H9 (cell line): Measurements from ENCODE around the gene SCRN2. TPM values are rescaled to one million over a fixed set of nuclear protein-coding genes. Genes with fewer than 3 reads are reported as not detected.

Source experiments
- DNase-seq: peaks from one replicate; pipeline ENCODE4 v3.0.0-alpha.2; 2017
- H2AFZ ChIP-seq: one replicate; pipeline ENCODE4 v1.6.1; 2013; ENCODE audit warnings: mild to moderate bottlenecking, low read length, control low read depth, moderate library complexity
- H2AK5ac ChIP-seq: 2 replicates; pipeline ENCODE4 v1.6.1; 2013; ENCODE audit warnings: low read length, control low read depth, mixed read lengths; ENCODE audit not compliant: insufficient read length
- H2BK120ac ChIP-seq: one replicate; pipeline ENCODE4 v1.6.1; 2013; ENCODE audit warnings: low read depth, mild to moderate bottlenecking, low read length, control low read depth, inconsistent platforms; ENCODE audit not compliant: poor library complexity, severe bottlenecking
- H2BK12ac ChIP-seq: 2 replicates; pipeline ENCODE4 v1.6.1; 2013; ENCODE audit warnings: low read length, control low read depth, mixed read lengths, low read depth; ENCODE audit not compliant: insufficient read length
- H2BK15ac ChIP-seq: 2 replicates; pipeline ENCODE4 v1.6.1; 2013; ENCODE audit warnings: low read depth, low read length, control low read depth
- H2BK20ac ChIP-seq: one replicate; pipeline ENCODE4 v1.6.1; 2013; ENCODE audit warnings: low read depth, mild to moderate bottlenecking, low read length, control low read depth, inconsistent platforms; ENCODE audit not compliant: poor library complexity, severe bottlenecking
- H2BK5ac ChIP-seq: 2 replicates; pipeline ENCODE4 v1.6.1; 2013; ENCODE audit warnings: low read length, control low read depth, mixed read lengths; ENCODE audit not compliant: insufficient read length
- H3K14ac ChIP-seq: 2 replicates; pipeline ENCODE4 v1.6.1; 2013; ENCODE audit warnings: low read length, control low read depth; ENCODE audit not compliant: insufficient read depth
- H3K18ac ChIP-seq: 2 replicates; pipeline ENCODE4 v1.6.1; 2013; ENCODE audit warnings: low read depth, mild to moderate bottlenecking, mixed read lengths, low read length, control low read depth; ENCODE audit not compliant: insufficient read length
- H3K23ac ChIP-seq: 2 replicates; pipeline ENCODE4 v1.6.1; 2013; ENCODE audit warnings: low read length, control low read depth, mixed read lengths, low read depth; ENCODE audit not compliant: insufficient read length
- H3K23me2 ChIP-seq: 2 replicates; pipeline ENCODE4 v1.6.1; 2013; ENCODE audit warnings: low read depth, mild to moderate bottlenecking, mixed read lengths, low read length, control low read depth; ENCODE audit not compliant: insufficient read length, poor library complexity, severe bottlenecking
- H3K27ac ChIP-seq: 2 replicates; pipeline ENCODE4 v1.5.1; 2013; ENCODE audit warnings: low read length, control low read depth, mixed read lengths, low read depth; ENCODE audit not compliant: insufficient read length
- H3K27me3 ChIP-seq: 2 replicates; pipeline ENCODE4 v1.6.1; 2013; ENCODE audit warnings: low read length, control low read depth, inconsistent platforms; ENCODE audit not compliant: insufficient read depth
- H3K4ac ChIP-seq: 2 replicates; pipeline ENCODE4 v1.6.1; 2013; ENCODE audit warnings: low read depth, mild to moderate bottlenecking, control low read depth, inconsistent platforms, low read length, moderate library complexity
- H3K4me1 ChIP-seq: 2 replicates; pipeline ENCODE4 v1.6.1; 2013; ENCODE audit warnings: low read length, control low read depth, inconsistent platforms; ENCODE audit not compliant: insufficient read depth
- H3K4me2 ChIP-seq: 2 replicates; pipeline ENCODE4 v1.6.1; 2013; ENCODE audit warnings: low read length, control low read depth, mixed read lengths; ENCODE audit not compliant: insufficient read length, insufficient read depth
- H3K56ac ChIP-seq: 2 replicates; pipeline ENCODE4 v1.6.1; 2013; ENCODE audit warnings: low read depth, mild to moderate bottlenecking, mixed read lengths, low read length, control low read depth; ENCODE audit not compliant: insufficient read length
- H3K79me1 ChIP-seq: 2 replicates; pipeline ENCODE4 v1.6.1; 2013; ENCODE audit warnings: low read depth, mild to moderate bottlenecking, moderate library complexity, low read length, control low read depth, inconsistent platforms; ENCODE audit not compliant: insufficient read depth, poor library complexity, severe bottlenecking
- H3K79me2 ChIP-seq: 2 replicates; pipeline ENCODE4 v1.6.1; 2013; ENCODE audit warnings: low read length, control low read depth, inconsistent platforms; ENCODE audit not compliant: insufficient read depth
- H3K9ac ChIP-seq: 2 replicates; pipeline ENCODE4 v1.6.1; 2013; ENCODE audit warnings: low read length, control low read depth, mixed read lengths; ENCODE audit not compliant: insufficient read length; ENCODE audit errors: extremely low read depth
- H3K9me3 ChIP-seq: one replicate; pipeline ENCODE4 v1.6.1; 2013; ENCODE audit warnings: low read depth, low read length, inconsistent platforms; ENCODE audit not compliant: control insufficient read depth
- H3T11ph ChIP-seq: one replicate; pipeline ENCODE4 v1.6.1; 2013; ENCODE audit warnings: mild to moderate bottlenecking, low read length, control low read depth, inconsistent platforms
- H4K20me1 ChIP-seq: one replicate; pipeline ENCODE4 v1.6.1; 2013; ENCODE audit not compliant: control insufficient read depth, insufficient read length, insufficient read depth
- H4K5ac ChIP-seq: 2 replicates; pipeline ENCODE4 v1.6.1; 2013; ENCODE audit warnings: low read depth, mild to moderate bottlenecking, mixed read lengths, low read length, control low read depth; ENCODE audit not compliant: insufficient read length
- H4K8ac ChIP-seq: replicated peaks from 2 replicates; pipeline ENCODE4 v1.6.1; 2013; ENCODE audit warnings: low read length, control low read depth, mixed read lengths, low read depth; ENCODE audit not compliant: insufficient read length
- H4K91ac ChIP-seq: 2 replicates; pipeline ENCODE4 v1.6.1; 2013; ENCODE audit warnings: low read depth, mild to moderate bottlenecking, moderate library complexity, mixed read lengths, low read length, control low read depth; ENCODE audit not compliant: insufficient read length
- H3K27ac Mint-ChIP-seq, 3 experiments: 2 replicates in 2 of 3; 3 replicates in 1 of 3; pipeline ENCODE4 v1.8.0; 2020 to 2021; ENCODE audit warnings: mixed read lengths in 3 of 3, mild to moderate bottlenecking in 1 of 3, moderate library complexity in 1 of 3
- H3K27me3 Mint-ChIP-seq: 2 replicates; pipeline ENCODE4 v1.8.0; 2021; ENCODE audit warnings: low read depth, mild to moderate bottlenecking, moderate library complexity, mixed read lengths
- H3K36me3 Mint-ChIP-seq, 3 experiments: 2 replicates in 2 of 3; 3 replicates in 1 of 3; pipeline ENCODE4 v1.8.0; 2020 to 2021; ENCODE audit warnings: low read depth in 3 of 3, mixed read lengths in 3 of 3; ENCODE audit not compliant: insufficient read depth in 1 of 3
- H3K4me1 Mint-ChIP-seq, 2 experiments: 2 replicates each; pipeline ENCODE4 v1.8.0; 2020; ENCODE audit warnings: mixed read lengths in 2 of 2
- H3K4me3 Mint-ChIP-seq, 2 experiments: 2 replicates in 1 of 2; 3 replicates in 1 of 2; pipeline ENCODE4 v1.8.0; 2020 to 2021; ENCODE audit warnings: mild to moderate bottlenecking in 2 of 2, mixed read lengths in 2 of 2, moderate library complexity in 1 of 2
- H3K9me3 Mint-ChIP-seq, 2 experiments: 2 replicates in 1 of 2; 3 replicates in 1 of 2; pipeline ENCODE4 v1.8.0; 2020; ENCODE audit warnings: mild to moderate bottlenecking in 2 of 2, mixed read lengths in 2 of 2, moderate library complexity in 1 of 2
- WGBS: extraction: QIAGEN DNeasy Blood & Tissue Kit; methylation state at CpG from one replicate; pipeline ENCODE4 v1.1.7; 2013; ENCODE audit warnings: missing lambda C conversion rate, low lambda C conversion rate, mixed read lengths; ENCODE audit not compliant: insufficient read length; ENCODE audit errors: extremely low coverage; 5-methylcytosine and 5-hydroxymethylcytosine counted together
- total RNA-seq: library from RNA; stranded (reverse); gene quantifications from 2 replicates; pipeline ENCODE4 v1.2.1, GENCODE V29; 2021
- TF ChIP-seq, protein P1 (sequence below): fragments of 200-600 bp; sonication (generic); conservative IDR thresholded peaks from 3 replicates; pipeline ENCODE4 v1.8.0; 2021; ENCODE audit warnings: antibody characterized with exemption, mild to moderate bottlenecking

The SCRN2 gene
- total RNA-seq, 1 experiment from 2014 or later = 34.0 TPM

GRCh38 chr17:47866941-47867340 is 25.9 kb upstream of the SCRN2 start:
- Histone ChIP-seq H3T11ph (no peak overlapping the region), H3K9me3 (no peaks in the 10 kb centered on the region), H3K4me2 (no peak overlapping the region), H4K20me1 (no peaks in the 10 kb centered on the region), H3K18ac (no peak overlapping the region), H2AK5ac (no peak overlapping the region), H3K4ac (no peak overlapping the region), H3K14ac (no peak overlapping the region), H2BK15ac (no peak overlapping the region), H2AFZ (no peak overlapping the region), H4K91ac (no peak overlapping the region), H3K23ac (no peak overlapping the region), H3K23me2 (peaks cover under 1% of the 10 kb centered on the region), H2BK5ac (no peak overlapping the region), H4K5ac (no peak overlapping the region), H3K9ac (no peak overlapping the region), H2BK12ac (no peak overlapping the region), H3K56ac (no peak overlapping the region), H3K4me1 (peaks cover 3% of the 10 kb centered on the region; the same call in 1 of the 2 replicates), H2BK20ac (no peak overlapping the region), H2BK120ac (no peak overlapping the region), H3K27me3 (peaks cover 7% of the 10 kb centered on the region; the same call in 1 of the 2 replicates), H3K79me2 (no peaks in the 10 kb centered on the region), H3K27ac (no peak overlapping the region), H4K8ac (no peak overlapping the region), H3K79me1 (no peaks in the 10 kb centered on the region)
- TF ChIP-seq, protein P1, sequence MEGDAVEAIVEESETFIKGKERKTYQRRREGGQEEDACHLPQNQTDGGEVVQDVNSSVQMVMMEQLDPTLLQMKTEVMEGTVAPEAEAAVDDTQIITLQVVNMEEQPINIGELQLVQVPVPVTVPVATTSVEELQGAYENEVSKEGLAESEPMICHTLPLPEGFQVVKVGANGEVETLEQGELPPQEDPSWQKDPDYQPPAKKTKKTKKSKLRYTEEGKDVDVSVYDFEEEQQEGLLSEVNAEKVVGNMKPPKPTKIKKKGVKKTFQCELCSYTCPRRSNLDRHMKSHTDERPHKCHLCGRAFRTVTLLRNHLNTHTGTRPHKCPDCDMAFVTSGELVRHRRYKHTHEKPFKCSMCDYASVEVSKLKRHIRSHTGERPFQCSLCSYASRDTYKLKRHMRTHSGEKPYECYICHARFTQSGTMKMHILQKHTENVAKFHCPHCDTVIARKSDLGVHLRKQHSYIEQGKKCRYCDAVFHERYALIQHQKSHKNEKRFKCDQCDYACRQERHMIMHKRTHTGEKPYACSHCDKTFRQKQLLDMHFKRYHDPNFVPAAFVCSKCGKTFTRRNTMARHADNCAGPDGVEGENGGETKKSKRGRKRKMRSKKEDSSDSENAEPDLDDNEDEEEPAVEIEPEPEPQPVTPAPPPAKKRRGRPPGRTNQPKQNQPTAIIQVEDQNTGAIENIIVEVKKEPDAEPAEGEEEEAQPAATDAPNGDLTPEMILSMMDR = no peak
- DNase-seq = no peak
- no peaks in the 10 kb centered on the region for H3K36me3 Mint-ChIP-seq
- WGBS = no CpG with 5 or more reads among the region's 20 CpGs
- H3K27me3 Mint-ChIP-seq = peaks cover 80% of the 10 kb centered on the region
- H3K4me3 Mint-ChIP-seq = no peak overlapping the region
- H3K9me3 Mint-ChIP-seq = no peaks in the 10 kb centered on the region; a peak in 1 of 5 replicates
- no peak overlapping the region for H3K27ac Mint-ChIP-seq
- H3K4me1 Mint-ChIP-seq = peaks cover 21 to 22% of the 10 kb centered on the region in 2 experiments
